K562 (cell line): ENCODE data around the gene KLK8. TPM values are rescaled to one million over a fixed set of nuclear protein-coding genes. Genes with fewer than 3 reads are reported as not detected.

ENCODE experiments used
- ATAC-seq: fragments of 200-7000 bp; cut with Tn5 transposase; 3 replicates; pipeline ENCODE4 v1.9.1; 2020; ENCODE audit warnings: moderate library complexity
- BruUV-seq: library from RNA; stranded (reverse); fragments of 400-500 nt; replicated peaks from 2 replicates; lab custom pipeline; 2021; lab: Mats Ljungman, UMichigan
- CTCF ChIA-PET: fragments of 300-600 bp; formaldehyde crosslinking; extraction: SDS; loops from one replicate; lab custom pipeline; 2021; ENCODE audit warnings: low intra/inter-chr PET ratio; lab: Yijun Ruan, JAX
- POLR2A ChIA-PET: fragments of 300-600, 350-650 bp; sonication (Branson Sonifier 250); formaldehyde crosslinking; extraction: SDS; loops from one replicate; lab custom pipeline; 2021; ENCODE audit warnings: antibody characterized with exemption, inconsistent platforms; lab: Yijun Ruan, JAX
- DNase-seq, 4 experiments: peaks; one replicate each; pipeline versions ENCODE4 v3.0.0 to v3.0.0-alpha.2; 2011 to 2018; ENCODE audit warnings: low spot score in 3 of 4, mixed read lengths in 3 of 4; ENCODE audit errors: extremely low read depth in 1 of 4
- FAIRE-seq: peaks from 2 replicates; lab custom pipeline; 2011; peaks lifted over from hg19 to GRCh38; lab: Jason Lieb, UNC
- H2AFZ ChIP-seq: 2 replicates; pipeline ENCODE4 v1.6.0; 2011; ENCODE audit warnings: low read depth, low read length, control low read depth, inconsistent platforms
- H3K27ac ChIP-seq: fragments of 200-600 bp; 3 replicates; pipeline ENCODE4 v1.8.0; 2011; ENCODE audit warnings: low read depth, mild to moderate bottlenecking, control low read depth, inconsistent platforms, low read length, moderate library complexity, mixed read lengths; ENCODE audit errors: extremely low read depth
- H3K27me3 ChIP-seq, 2 experiments: fragments of 300-600 bp in 1 of 2; 2 replicates in 1 of 2; 3 replicates in 1 of 2; pipeline versions ENCODE4 v1.6.0 to v1.8.0; 2011; ENCODE audit warnings: inconsistent platforms in 2 of 2, low read length in 2 of 2, mild to moderate bottlenecking in 1 of 2, mixed read lengths in 1 of 2, moderate library complexity in 1 of 2; ENCODE audit not compliant: control insufficient read depth in 2 of 2, insufficient read depth in 2 of 2
- H3K36me3 ChIP-seq: fragments of 300-600 bp; 3 replicates; pipeline ENCODE4 v1.8.0; 2011; ENCODE audit warnings: mild to moderate bottlenecking, low read length, inconsistent platforms; ENCODE audit not compliant: control insufficient read depth, insufficient read depth
- H3K4me1 ChIP-seq, 2 experiments: fragments of 200-600 bp in 1 of 2; replicated peaks in 1 of 2; 2 replicates in 1 of 2; 3 replicates in 1 of 2; pipeline versions ENCODE4 v1.5.1 to v1.8.0; 2011; ENCODE audit warnings: inconsistent platforms in 2 of 2, low read length in 2 of 2, mild to moderate bottlenecking in 1 of 2, mixed read lengths in 1 of 2, moderate library complexity in 1 of 2; ENCODE audit not compliant: control insufficient read depth in 2 of 2, insufficient read depth in 2 of 2
- H3K4me2 ChIP-seq: 2 replicates; pipeline ENCODE4 v1.6.1; 2011; ENCODE audit warnings: low read length, control low read depth, inconsistent platforms, mixed read lengths; ENCODE audit not compliant: insufficient read depth
- H3K4me3 ChIP-seq: fragments of 200-600 bp; sonication (generic), shearing (Covaris generic); 2 replicates; pipeline ENCODE4 v1.5.1; 2016; ENCODE audit warnings: control low read depth, inconsistent platforms
- H3K79me2 ChIP-seq: fragments of 200-600 bp; 3 replicates; pipeline ENCODE4 v1.8.0; 2011; ENCODE audit warnings: low read length, inconsistent platforms; ENCODE audit not compliant: control insufficient read depth, insufficient read depth
- H3K9ac ChIP-seq, 2 experiments: 2 replicates each; pipeline versions ENCODE4 v1.6.0 to v1.6.1; 2011; ENCODE audit warnings: low read depth in 2 of 2, low read length in 2 of 2, control low read depth in 1 of 2, inconsistent platforms in 1 of 2, mild to moderate bottlenecking in 1 of 2, mixed read lengths in 1 of 2; ENCODE audit not compliant: insufficient read depth in 1 of 2
- H3K9me1 ChIP-seq: one replicate; pipeline ENCODE4 v1.6.0; 2011; ENCODE audit warnings: inconsistent platforms, mild to moderate bottlenecking, low read length, moderate library complexity; ENCODE audit not compliant: control insufficient read depth, insufficient read depth
- H3K9me3 ChIP-seq: replicated peaks from 2 replicates; pipeline ENCODE4 v1.5.1; 2011; ENCODE audit warnings: low read depth, low read length, inconsistent platforms; ENCODE audit not compliant: control insufficient read depth, insufficient read depth
- H4K20me1 ChIP-seq: replicated peaks from 2 replicates; pipeline ENCODE4 v1.6.1; 2011; ENCODE audit warnings: low read length, inconsistent platforms, mixed read lengths; ENCODE audit not compliant: control insufficient read depth, insufficient read depth
- FOSL1 ChIP-seq: fragments of 200-800 bp; sonication (Bioruptor generic); conservative IDR thresholded peaks from 2 replicates; pipeline ENCODE4 v1.6.1; 2016; ENCODE audit warnings: missing genetic modification characterization, missing compliant biosample characterization
- HDAC1 ChIP-seq, 2 experiments: fragments of 450-650 bp; IDR thresholded peaks; 2 replicates each; pipeline ENCODE4 v1.6.1; 2016 to 2017; ENCODE audit warnings: inconsistent platforms in 1 of 2, mild to moderate bottlenecking in 1 of 2, moderate library complexity in 1 of 2
- HDAC3 ChIP-seq: fragments of 450-650 bp; IDR thresholded peaks from 2 replicates; pipeline ENCODE4 v1.6.1; 2018; ENCODE audit warnings: borderline replicate concordance, mild to moderate bottlenecking, moderate library complexity; ENCODE audit not compliant: partially characterized antibody
- KHSRP ChIP-seq: fragments of 450-650 bp; IDR thresholded peaks from 2 replicates; pipeline ENCODE4 v1.6.1; 2017
- SAFB2 ChIP-seq: fragments of 200-400 bp; formaldehyde crosslinking; IDR thresholded peaks from 2 replicates; pipeline ENCODE4 v1.6.1; 2018; ENCODE audit warnings: borderline replicate concordance, low read length, low read depth, moderate library complexity; ENCODE audit not compliant: severe bottlenecking
- ZNF12 ChIP-seq: sonication (generic); formaldehyde crosslinking; IDR thresholded peaks from 2 replicates; pipeline ENCODE4 v1.4.0; 2020; ENCODE audit warnings: mild to moderate bottlenecking, missing genetic modification reagents
- WGBS: fragments of 100-300 bp; shearing (Covaris generic); methylation state at CpG from one replicate; pipeline ENCODE4 v1.1.6; 2016; ENCODE audit warnings: low coverage, mixed read lengths; ENCODE audit not compliant: insufficient coverage; ENCODE audit errors: missing lambda C conversion rate; 5-methylcytosine and 5-hydroxymethylcytosine counted together
- in situ Hi-C: fragments of 300-500 bp; cut with MboI; formaldehyde crosslinking; loops from 4 replicates; pipeline ENCODE4 v1.15.0; 2018; ENCODE audit warnings: inconsistent platforms, mixed read lengths
- intact Hi-C: fragments of 100-400 bp; cut with micrococcal nuclease; formaldehyde crosslinking; loops from 2 replicates; pipeline ENCODE4 v1.14.2; 2022
- polyA plus RNA-seq, 8 experiments: library from polyadenylated mRNA; depleted of rRNA in 4 of 8; stranded (reverse) in 5 of 8; unstranded in 3 of 8; fragments of >200 nt; fragmentation: Nextera tagmentation in 2 of 8; fragmentation: Illumina TruSeq in 1 of 8; extraction: Ambion mirVana in 2 of 8; extraction: Trizol in 1 of 8; gene quantifications; 2 replicates each; pipeline versions ENCODE4 v1.2.1 to v1.2.3, GENCODE V29; 2011 to 2014; ENCODE audit warnings: inconsistent platforms in 1 of 8, missing spikeins in 1 of 8
- total RNA-seq, 7 experiments: library from RNA; depleted of rRNA in 6 of 7; stranded (reverse); fragments of >200 nt in 6 of 7; fragmentation: Illumina TruSeq in 2 of 7; extraction: Trizol in 2 of 7; gene quantifications; 2 replicates each; pipeline versions ENCODE4 v1.2.1 to v1.2.3, GENCODE V29; 2011 to 2021; ENCODE audit warnings: low replicate concordance in 1 of 7
- TF ChIP-seq, protein P1 (sequence below): sonication (generic); formaldehyde crosslinking; IDR thresholded peaks from 2 replicates; pipeline ENCODE4 v1.8.1; 2023; ENCODE audit warnings: mild to moderate bottlenecking, missing genetic modification reagents
- TF ChIP-seq, protein P2 (sequence below): fragments of 450-650 bp; IDR thresholded peaks from 2 replicates; pipeline ENCODE4 v1.6.1; 2016; ENCODE audit warnings: mild to moderate bottlenecking, moderate library complexity

KLK8 gene
- total and polyA plus RNA-seq, 9 of the 15 experiments (the other 6 are each of a cell fraction or from before 2014, with no cell fraction given), result 0.37 to 1.7 (median 0.76) TPM

DNA sequence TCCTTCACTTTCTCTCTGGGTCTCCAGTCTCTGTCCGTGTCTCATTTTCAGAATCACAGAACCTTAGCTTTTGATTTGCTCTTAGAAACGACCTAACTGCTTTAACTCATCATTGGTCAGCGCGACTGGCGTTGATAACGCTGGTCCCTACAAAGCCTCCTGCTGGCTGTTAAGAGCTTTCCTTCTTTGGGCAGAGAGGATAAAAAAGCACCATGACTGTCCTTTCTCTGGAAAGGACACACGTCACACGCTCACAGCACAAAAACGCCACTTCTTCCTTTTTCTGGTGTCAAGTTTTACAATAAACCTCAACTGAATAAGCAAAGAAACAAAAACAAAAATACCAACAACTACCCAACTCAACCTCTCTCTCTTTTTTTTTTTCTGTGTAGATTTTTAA, 35.1 kb upstream of the KLK8 start (continued):
- TF ChIP-seq, protein P1, sequence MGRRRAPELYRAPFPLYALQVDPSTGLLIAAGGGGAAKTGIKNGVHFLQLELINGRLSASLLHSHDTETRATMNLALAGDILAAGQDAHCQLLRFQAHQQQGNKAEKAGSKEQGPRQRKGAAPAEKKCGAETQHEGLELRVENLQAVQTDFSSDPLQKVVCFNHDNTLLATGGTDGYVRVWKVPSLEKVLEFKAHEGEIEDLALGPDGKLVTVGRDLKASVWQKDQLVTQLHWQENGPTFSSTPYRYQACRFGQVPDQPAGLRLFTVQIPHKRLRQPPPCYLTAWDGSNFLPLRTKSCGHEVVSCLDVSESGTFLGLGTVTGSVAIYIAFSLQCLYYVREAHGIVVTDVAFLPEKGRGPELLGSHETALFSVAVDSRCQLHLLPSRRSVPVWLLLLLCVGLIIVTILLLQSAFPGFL, result no peak
- TF ChIP-seq HDAC1 (IDR thresholded peaks at IDR 0.05) (0 out of 4 replicates have a peak, but pooled peaks of 1 of the 2 experiments have one; percentile 26), FOSL1 (0 out of 2 replicates have a peak, but pooled peaks have one; percentile 25), KHSRP (no peak), HDAC3 (no peak)

GRCh38 chr19:51034704-51035103, 33.3 kb upstream of the KLK8 start, which contains the start of gene KLK12:
TSS of gene KLK12 (minus strand) at chr19:51035002. CDS start at chr19:51034621, 381 bp downstream.
- H3K36me3 ChIP-seq, result no peaks in the 10 kb centered on the region
- no peak for FAIRE-seq
- no peaks in the 10 kb centered on the region for H3K79me2 ChIP-seq
- in situ Hi-C loops (no loop called here), intact Hi-C loops (no loop called here)
- H3K27ac ChIP-seq, result no peak within 1 kb of the TSS
- no peak within 1 kb of the TSS for H2AFZ ChIP-seq
- H4K20me1 ChIP-seq, result no peaks in the 10 kb centered on the region
- H3K9me3 ChIP-seq, result no peaks in the 10 kb centered on the region
- peaks cover 7 to 32% of the 10 kb centered on the region in 2 experiments for H3K27me3 ChIP-seq
- ChIA-PET POLR2A (interaction anchor here (0.8 to 1.0 kb wide), 2 partner anchors 9 to 13 kb away, joined by 3 read pairs; no protein-coding TSS in a partner anchor), CTCF (no interaction called here)
- ATAC-seq, result no peak
- 1% methylated on average over 10 of the region's 11 CpGs for WGBS
- H3K9ac ChIP-seq, result no peak within 1 kb of the TSS
- peaks cover 2% of the 10 kb centered on the region for H3K9me1 ChIP-seq
- no peak for DNase-seq
- no peak within 1 kb of the TSS for H3K4me2 ChIP-seq
- peaks cover 0 to 6% of the 10 kb centered on the region in 2 experiments; a peak in 3 of 5 replicates for H3K4me1 ChIP-seq
- no TSS peak for BruUV-seq
- no peak within 1 kb of the TSS for H3K4me3 ChIP-seq
- no peak for TF ChIP-seq ZNF12
- TF ChIP-seq, protein P2, sequence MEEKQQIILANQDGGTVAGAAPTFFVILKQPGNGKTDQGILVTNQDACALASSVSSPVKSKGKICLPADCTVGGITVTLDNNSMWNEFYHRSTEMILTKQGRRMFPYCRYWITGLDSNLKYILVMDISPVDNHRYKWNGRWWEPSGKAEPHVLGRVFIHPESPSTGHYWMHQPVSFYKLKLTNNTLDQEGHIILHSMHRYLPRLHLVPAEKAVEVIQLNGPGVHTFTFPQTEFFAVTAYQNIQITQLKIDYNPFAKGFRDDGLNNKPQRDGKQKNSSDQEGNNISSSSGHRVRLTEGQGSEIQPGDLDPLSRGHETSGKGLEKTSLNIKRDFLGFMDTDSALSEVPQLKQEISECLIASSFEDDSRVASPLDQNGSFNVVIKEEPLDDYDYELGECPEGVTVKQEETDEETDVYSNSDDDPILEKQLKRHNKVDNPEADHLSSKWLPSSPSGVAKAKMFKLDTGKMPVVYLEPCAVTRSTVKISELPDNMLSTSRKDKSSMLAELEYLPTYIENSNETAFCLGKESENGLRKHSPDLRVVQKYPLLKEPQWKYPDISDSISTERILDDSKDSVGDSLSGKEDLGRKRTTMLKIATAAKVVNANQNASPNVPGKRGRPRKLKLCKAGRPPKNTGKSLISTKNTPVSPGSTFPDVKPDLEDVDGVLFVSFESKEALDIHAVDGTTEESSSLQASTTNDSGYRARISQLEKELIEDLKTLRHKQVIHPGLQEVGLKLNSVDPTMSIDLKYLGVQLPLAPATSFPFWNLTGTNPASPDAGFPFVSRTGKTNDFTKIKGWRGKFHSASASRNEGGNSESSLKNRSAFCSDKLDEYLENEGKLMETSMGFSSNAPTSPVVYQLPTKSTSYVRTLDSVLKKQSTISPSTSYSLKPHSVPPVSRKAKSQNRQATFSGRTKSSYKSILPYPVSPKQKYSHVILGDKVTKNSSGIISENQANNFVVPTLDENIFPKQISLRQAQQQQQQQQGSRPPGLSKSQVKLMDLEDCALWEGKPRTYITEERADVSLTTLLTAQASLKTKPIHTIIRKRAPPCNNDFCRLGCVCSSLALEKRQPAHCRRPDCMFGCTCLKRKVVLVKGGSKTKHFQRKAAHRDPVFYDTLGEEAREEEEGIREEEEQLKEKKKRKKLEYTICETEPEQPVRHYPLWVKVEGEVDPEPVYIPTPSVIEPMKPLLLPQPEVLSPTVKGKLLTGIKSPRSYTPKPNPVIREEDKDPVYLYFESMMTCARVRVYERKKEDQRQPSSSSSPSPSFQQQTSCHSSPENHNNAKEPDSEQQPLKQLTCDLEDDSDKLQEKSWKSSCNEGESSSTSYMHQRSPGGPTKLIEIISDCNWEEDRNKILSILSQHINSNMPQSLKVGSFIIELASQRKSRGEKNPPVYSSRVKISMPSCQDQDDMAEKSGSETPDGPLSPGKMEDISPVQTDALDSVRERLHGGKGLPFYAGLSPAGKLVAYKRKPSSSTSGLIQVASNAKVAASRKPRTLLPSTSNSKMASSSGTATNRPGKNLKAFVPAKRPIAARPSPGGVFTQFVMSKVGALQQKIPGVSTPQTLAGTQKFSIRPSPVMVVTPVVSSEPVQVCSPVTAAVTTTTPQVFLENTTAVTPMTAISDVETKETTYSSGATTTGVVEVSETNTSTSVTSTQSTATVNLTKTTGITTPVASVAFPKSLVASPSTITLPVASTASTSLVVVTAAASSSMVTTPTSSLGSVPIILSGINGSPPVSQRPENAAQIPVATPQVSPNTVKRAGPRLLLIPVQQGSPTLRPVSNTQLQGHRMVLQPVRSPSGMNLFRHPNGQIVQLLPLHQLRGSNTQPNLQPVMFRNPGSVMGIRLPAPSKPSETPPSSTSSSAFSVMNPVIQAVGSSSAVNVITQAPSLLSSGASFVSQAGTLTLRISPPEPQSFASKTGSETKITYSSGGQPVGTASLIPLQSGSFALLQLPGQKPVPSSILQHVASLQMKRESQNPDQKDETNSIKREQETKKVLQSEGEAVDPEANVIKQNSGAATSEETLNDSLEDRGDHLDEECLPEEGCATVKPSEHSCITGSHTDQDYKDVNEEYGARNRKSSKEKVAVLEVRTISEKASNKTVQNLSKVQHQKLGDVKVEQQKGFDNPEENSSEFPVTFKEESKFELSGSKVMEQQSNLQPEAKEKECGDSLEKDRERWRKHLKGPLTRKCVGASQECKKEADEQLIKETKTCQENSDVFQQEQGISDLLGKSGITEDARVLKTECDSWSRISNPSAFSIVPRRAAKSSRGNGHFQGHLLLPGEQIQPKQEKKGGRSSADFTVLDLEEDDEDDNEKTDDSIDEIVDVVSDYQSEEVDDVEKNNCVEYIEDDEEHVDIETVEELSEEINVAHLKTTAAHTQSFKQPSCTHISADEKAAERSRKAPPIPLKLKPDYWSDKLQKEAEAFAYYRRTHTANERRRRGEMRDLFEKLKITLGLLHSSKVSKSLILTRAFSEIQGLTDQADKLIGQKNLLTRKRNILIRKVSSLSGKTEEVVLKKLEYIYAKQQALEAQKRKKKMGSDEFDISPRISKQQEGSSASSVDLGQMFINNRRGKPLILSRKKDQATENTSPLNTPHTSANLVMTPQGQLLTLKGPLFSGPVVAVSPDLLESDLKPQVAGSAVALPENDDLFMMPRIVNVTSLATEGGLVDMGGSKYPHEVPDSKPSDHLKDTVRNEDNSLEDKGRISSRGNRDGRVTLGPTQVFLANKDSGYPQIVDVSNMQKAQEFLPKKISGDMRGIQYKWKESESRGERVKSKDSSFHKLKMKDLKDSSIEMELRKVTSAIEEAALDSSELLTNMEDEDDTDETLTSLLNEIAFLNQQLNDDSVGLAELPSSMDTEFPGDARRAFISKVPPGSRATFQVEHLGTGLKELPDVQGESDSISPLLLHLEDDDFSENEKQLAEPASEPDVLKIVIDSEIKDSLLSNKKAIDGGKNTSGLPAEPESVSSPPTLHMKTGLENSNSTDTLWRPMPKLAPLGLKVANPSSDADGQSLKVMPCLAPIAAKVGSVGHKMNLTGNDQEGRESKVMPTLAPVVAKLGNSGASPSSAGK, result no peak
- no peak for TF ChIP-seq SAFB2
